Thyroid gland (tissue), 4 donors: ENCODE data around the gene EPB41. TPM values are rescaled to one million over a fixed set of nuclear protein-coding genes. Genes with fewer than 3 reads are reported as not detected.
"Not testable (repeated sequence)": the region's sequence is repeated elsewhere in the genome, so short reads cannot be mapped to it uniquely, and the experiment has no call there.

ENCODE experiments used
- DNase-seq, 2 donors: peaks; one replicate each; pipeline ENCODE4 v3.0.0-alpha.2; 2019
- H3K27ac ChIP-seq, 3 donors: fragments of 200-600 bp; sonication (generic); 1 replicate in 2 of 3; 2 replicates in 1 of 3; pipeline ENCODE4 v1.5.1; 2016 to 2019; ENCODE audit warnings: mild to moderate bottlenecking in 1 of 3, moderate library complexity in 1 of 3
- H3K27me3 ChIP-seq: fragments of 200-600 bp; sonication (generic); one replicate; pipeline ENCODE4 v1.5.1; 2019
- H3K36me3 ChIP-seq, 2 donors: fragments of 200-600 bp; sonication (generic); one replicate each; pipeline ENCODE4 v1.5.1; 2016 to 2019
- H3K4me1 ChIP-seq, 2 donors: fragments of 200-600 bp; sonication (generic); one replicate each; pipeline ENCODE4 v1.5.1; 2017 to 2019
- H3K4me3 ChIP-seq, 3 donors: fragments of 200-600 bp; sonication (generic); replicated peaks in 1 of 3; 1 replicate in 2 of 3; 2 replicates in 1 of 3; pipeline ENCODE4 v1.5.1; 2016; ENCODE audit warnings: mild to moderate bottlenecking in 1 of 3
- H3K9me3 ChIP-seq: fragments of 200-600 bp; sonication (generic); one replicate; pipeline ENCODE4 v1.5.1; 2017
- POLR2A ChIP-seq, 2 donors: fragments of 450-650 bp; IDR thresholded peaks; one replicate each; pipeline ENCODE4 v1.6.1; 2017; ENCODE audit warnings: antibody characterized with exemption in 2 of 2, mild to moderate bottlenecking in 2 of 2, moderate library complexity in 1 of 2
- WGBS, 2 donors: methylation state at CpG; one replicate each; pipeline ENCODE4 v1.1.5; 2017; 5-methylcytosine and 5-hydroxymethylcytosine counted together
- intact Hi-C: fragments of 100-400 bp; cut with DNase I; formaldehyde crosslinking; loops from one replicate; pipeline ENCODE4 v1.15.1; 2023
- total RNA-seq, 4 donors: library from RNA; depleted of rRNA; stranded (reverse); fragments of >200 nt; gene quantifications; one replicate each; pipeline ENCODE4 v1.2.3, GENCODE V29; 2016
- TF ChIP-seq, protein P1 (sequence below), 6 experiments: fragments of 200-600 bp in 3 of 6; fragments of 450-650 bp in 3 of 6; sonication (generic) in 3 of 6; IDR thresholded peaks; one replicate each; pipeline ENCODE4 v1.5.1; 2016 to 2019; ENCODE audit warnings: antibody characterized with exemption in 6 of 6, mild to moderate bottlenecking in 2 of 6, inconsistent platforms in 1 of 6, moderate library complexity in 1 of 6

EPB41 gene
- total RNA-seq, 4 donors from 2014 or later: 59.7 to 102 (median 80.2) TPM

DNA sequence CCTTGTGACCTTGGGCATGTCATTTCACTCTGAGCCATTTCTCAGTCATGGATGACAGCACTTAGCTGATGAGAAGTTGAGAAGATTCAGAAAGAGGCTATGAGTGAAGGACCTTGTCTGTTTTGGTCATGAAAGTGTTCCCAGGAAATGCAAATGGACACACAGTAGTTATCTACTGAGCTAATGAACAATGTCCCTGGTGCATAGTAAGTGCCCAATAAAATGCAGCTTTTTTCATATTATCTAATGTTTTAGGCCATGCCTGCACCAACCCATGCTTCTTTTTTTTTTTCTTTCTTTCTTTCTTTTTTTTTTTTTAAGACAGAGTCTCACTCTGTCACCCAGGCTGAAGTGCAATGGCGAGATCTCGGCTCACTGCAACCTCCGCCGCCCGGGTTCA is 44.4 kb upstream of the EPB41 start:
- no peaks in the 10 kb centered on the region for H3K27me3 ChIP-seq
- intact Hi-C loops: loop anchor here (10.0 kb wide), 2 partner anchors 225 to 515 kb away; partner anchors contain the start of genes RNU11 and TAF12
- no peaks in the 10 kb centered on the region for H3K9me3 ChIP-seq
- 87 to 95% methylated on average over 5 of the region's 5 CpGs for WGBS, 2 donors
- no peaks in the 10 kb centered on the region for H3K4me1 ChIP-seq
- H3K27ac ChIP-seq: no peak overlapping the region
- no peak for DNase-seq
- no peak overlapping the region for H3K4me3 ChIP-seq
- TF ChIP-seq, protein P1, sequence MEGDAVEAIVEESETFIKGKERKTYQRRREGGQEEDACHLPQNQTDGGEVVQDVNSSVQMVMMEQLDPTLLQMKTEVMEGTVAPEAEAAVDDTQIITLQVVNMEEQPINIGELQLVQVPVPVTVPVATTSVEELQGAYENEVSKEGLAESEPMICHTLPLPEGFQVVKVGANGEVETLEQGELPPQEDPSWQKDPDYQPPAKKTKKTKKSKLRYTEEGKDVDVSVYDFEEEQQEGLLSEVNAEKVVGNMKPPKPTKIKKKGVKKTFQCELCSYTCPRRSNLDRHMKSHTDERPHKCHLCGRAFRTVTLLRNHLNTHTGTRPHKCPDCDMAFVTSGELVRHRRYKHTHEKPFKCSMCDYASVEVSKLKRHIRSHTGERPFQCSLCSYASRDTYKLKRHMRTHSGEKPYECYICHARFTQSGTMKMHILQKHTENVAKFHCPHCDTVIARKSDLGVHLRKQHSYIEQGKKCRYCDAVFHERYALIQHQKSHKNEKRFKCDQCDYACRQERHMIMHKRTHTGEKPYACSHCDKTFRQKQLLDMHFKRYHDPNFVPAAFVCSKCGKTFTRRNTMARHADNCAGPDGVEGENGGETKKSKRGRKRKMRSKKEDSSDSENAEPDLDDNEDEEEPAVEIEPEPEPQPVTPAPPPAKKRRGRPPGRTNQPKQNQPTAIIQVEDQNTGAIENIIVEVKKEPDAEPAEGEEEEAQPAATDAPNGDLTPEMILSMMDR (IDR thresholded peaks at IDR 0.05): no peak
- H3K36me3 ChIP-seq: no peaks in the 10 kb centered on the region

DNA sequence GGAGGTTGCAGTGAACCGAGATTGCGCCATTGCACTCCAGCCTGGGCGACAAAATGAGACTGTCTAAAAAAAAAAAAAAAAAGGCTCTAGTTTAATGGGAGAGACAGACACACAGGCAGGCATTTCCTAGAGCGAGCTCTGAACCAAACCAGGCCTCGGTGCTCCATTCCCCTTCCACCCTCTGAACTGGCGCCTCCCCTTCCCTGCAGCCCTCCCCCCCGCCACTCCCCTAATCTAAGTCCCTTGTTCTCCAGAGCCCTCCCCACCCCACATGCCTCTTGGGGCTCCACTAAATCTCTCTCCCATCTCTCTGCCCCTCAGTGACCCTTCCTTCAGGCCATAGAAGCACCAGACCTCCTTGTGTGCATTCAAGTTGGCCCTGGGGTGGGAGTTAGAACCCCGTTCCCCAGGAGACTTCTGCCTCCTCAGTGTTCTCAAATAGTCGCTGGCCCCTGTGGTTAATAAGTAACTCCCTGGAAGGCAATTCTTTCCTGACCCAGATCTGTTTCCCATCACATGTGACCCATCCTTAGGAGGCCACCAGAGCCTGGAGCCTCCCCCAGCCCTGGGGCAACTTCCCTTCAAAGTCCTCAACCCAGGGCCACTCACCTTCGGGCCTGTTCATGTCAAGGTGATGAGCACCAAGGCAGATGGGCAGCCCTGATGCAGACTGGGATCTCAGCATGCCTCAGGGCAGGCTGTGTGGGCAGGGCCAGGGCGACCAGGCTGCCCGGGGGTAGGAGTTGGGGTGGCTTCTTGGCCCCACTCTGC is 42.6 kb upstream of the EPB41 start:
- Histone ChIP-seq H3K4me1 (no peaks in the 10 kb centered on the region), H3K9me3 (no peaks in the 10 kb centered on the region), H3K27ac (no peak overlapping the region), H3K27me3 (no peaks in the 10 kb centered on the region), H3K36me3 (no peaks in the 10 kb centered on the region), H3K4me3 (no peak overlapping the region)
- 87 to 89% methylated on average over 10 to 12 of the region's 12 CpGs for WGBS, 2 donors
- no peak for DNase-seq
- no peak for TF ChIP-seq POLR2A (IDR thresholded peaks at IDR 0.05)
- TF ChIP-seq, protein P1 (IDR thresholded peaks at IDR 0.05): no peak
- intact Hi-C loops: loop anchor here (10.0 kb wide), 2 partner anchors 227 to 517 kb away; partner anchors contain the start of genes RNU11 and TAF12

GRCh38 chr1:28875134-28875533 is 39.2 kb upstream of the EPB41 start:
- not testable (repeated sequence) for H3K36me3 ChIP-seq, H3K4me1 ChIP-seq, H3K4me3 ChIP-seq, H3K27me3 ChIP-seq, DNase-seq, H3K9me3 ChIP-seq, H3K27ac ChIP-seq
- intact Hi-C loops: loop anchor here (5.0 to 10.0 kb wide), 3 partner anchors 88 to 520 kb away; partner anchors contain the start of genes RNU11 and TAF12
- 78 to 83% methylated on average over 5 of the region's 5 CpGs for WGBS, 2 donors

GRCh38 chr1:28877132-28877781 is 37.1 kb upstream of the EPB41 start:
- intact Hi-C loops: loop anchor here (5.0 to 10.0 kb wide), 3 partner anchors 90 to 522 kb away; partner anchors contain the start of genes RNU11 and TAF12
- TF ChIP-seq POLR2A (IDR thresholded peaks at IDR 0.05): no peak
- TF ChIP-seq, protein P1 (IDR thresholded peaks at IDR 0.05): peak; percentile 71 to 93 (median 87)
- 15 to 20% methylated on average over 18 of the region's 18 CpGs for WGBS, 2 donors

DNA sequence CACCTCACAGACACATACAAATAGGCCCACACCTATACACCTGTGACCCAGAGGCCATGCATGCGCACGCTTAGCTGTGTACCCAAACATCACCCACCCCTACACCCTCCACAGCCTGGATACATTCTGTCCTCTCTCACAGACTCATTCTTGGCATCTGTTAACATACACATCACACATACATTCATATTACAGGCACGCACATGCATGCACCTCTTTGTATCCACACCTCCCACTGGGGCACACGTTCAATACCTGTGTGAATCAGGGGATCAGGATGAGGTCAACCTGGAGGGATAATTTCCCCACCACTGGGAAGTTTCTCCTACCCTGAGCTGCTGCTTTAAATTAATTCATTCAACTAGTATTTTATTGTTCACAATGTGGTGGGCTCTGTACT is 35.6 kb upstream of the EPB41 start:
- H3K27ac ChIP-seq: no peak overlapping the region
- no peak overlapping the region for H3K4me3 ChIP-seq
- no peaks in the 10 kb centered on the region for H3K27me3 ChIP-seq
- no peaks in the 10 kb centered on the region for H3K9me3 ChIP-seq
- peaks cover 0 to 10% of the 10 kb centered on the region in 2 donors for H3K4me1 ChIP-seq
- 86 to 91% methylated on average over 4 of the region's 4 CpGs for WGBS, 2 donors
- no peaks in the 10 kb centered on the region for H3K36me3 ChIP-seq
- intact Hi-C loops: loop anchor here (5.0 to 10.0 kb wide), 3 partner anchors 91 to 524 kb away; partner anchors contain the start of genes RNU11 and TAF12
- no peak for DNase-seq
- TF ChIP-seq POLR2A (IDR thresholded peaks at IDR 0.05): no peak
- TF ChIP-seq, protein P1 (IDR thresholded peaks at IDR 0.05): no peak

More at GRCh38 chr1:28877132-28877781, 37.1 kb upstream of the EPB41 start:
- Histone ChIP-seq H3K4me1 (peaks cover 0 to 5% of the 10 kb centered on the region in 2 donors), H3K4me3 (no peak overlapping the region), H3K27ac (no peak overlapping the region), H3K9me3 (no peaks in the 10 kb centered on the region), H3K27me3 (no peaks in the 10 kb centered on the region), H3K36me3 (no peaks in the 10 kb centered on the region)
- peak; percentile 75 to 79 for DNase-seq
